Activated CD8-positive, alpha-beta memory T cell treated with anti-CD3 and anti-CD28 coated beads, Interleukin-2, amount 50 U/mL, for 1 hour (primary cell): Measurements from ENCODE around the gene CPLX1.

Experiments used
- DNase-seq: peaks from one replicate; pipeline ENCODE4 v3.0.0-alpha.2; 2020; ENCODE audit errors: extremely low read depth

Gene CPLX1

DNA sequence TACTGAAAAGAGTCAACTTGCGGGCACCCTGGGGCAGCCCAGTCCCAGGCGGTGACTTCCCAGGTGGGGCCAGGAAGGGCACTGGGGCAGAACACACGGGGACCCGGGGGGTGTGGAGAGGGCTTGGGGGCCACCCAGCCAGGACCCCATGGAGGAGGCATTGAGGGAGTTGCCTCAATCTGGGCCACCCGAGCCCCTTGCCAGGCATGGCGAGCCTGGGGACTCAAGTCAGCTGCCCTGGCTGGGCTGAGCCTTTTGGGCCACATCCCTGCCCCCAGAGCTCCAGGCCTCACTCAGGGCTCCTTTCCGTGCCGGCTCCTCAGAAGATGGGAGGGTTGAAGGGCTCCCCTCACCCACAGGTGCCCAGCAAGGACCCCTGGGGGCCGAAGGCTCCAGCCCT is 6.6 kb upstream of the CPLX1 start:
- DNase-seq: no peak

DNA sequence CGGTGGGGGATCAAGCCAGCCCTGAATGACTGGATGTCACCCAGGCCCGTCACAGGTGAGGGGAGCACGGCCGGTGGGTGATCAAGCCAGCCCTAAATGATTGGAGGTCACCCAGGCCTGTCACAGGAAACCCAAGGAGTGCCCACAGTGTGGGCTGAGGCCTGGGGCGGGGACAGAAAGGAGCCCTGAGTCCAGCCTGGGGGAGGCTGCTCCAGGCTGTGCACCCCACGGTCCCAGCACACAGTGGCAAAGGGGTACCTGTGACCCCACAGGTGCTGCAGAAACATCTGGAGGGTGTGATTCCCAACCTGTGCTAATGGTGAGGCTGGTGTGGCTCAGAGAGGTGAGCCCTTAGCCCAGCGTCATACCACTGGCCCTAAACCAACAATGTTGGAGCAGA is 6.2 kb upstream of the CPLX1 start:
- no peak for DNase-seq

DNA sequence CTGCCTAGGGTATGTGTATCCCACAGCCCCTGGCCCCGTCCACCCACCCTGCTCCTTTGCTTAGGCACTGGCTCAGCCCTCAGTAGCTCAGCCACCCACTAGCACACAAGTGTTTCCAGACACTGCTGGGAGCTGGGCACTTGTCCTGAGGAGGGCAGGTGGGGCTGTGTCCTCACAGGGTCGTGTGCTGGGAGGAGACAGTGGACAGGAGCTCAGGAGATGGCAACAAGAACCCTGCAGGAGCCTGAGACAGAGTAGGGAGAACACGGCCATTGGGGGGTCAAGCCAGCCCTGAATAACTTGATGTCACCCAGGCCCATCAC is 5.5 kb upstream of the CPLX1 start:
- no peak for DNase-seq

DNA sequence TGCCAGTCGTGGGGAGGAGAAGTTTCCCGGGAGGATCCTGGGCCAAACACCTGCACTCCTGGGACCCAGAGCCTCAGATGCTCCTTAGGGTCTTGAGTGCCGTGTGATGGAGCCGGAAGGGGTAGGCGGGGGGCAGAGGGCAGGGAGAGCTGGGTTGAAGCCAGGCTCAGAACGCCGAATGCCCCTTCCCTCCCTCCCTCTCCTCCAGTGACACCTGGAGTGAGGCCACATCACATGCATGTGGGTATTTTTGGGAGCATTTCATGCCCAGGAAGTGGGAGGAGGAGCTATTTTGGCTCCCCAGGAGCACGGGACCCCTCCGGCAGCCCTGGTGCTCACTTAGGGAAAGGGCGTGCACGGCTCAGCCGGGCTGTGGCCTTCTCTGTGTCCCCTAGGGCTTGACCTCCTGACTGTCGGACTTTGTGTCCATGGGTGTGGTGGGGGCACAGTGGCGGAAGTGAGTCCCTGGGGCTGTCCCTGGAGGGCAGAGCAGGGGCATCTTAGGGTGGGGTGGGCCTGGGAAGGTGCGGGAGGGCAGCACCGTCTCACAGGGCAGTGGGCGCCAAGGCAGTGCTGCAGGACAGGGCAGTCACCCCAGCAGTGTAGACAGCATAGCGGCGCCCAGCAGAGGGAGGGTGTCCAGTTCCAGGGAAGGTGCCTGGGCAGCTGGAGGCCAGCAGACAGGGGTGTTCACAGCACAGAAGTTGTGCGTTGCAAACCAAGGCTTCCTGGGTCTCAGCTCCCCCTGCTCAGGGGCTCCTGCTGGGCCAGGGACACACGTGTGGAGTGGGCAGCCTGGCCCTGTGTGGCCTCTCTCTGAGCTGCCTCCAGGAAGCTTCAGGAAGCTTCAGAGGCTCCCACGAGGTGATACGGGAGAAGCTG is 4.9 kb upstream of the CPLX1 start:
- DNase-seq: no peak

DNA sequence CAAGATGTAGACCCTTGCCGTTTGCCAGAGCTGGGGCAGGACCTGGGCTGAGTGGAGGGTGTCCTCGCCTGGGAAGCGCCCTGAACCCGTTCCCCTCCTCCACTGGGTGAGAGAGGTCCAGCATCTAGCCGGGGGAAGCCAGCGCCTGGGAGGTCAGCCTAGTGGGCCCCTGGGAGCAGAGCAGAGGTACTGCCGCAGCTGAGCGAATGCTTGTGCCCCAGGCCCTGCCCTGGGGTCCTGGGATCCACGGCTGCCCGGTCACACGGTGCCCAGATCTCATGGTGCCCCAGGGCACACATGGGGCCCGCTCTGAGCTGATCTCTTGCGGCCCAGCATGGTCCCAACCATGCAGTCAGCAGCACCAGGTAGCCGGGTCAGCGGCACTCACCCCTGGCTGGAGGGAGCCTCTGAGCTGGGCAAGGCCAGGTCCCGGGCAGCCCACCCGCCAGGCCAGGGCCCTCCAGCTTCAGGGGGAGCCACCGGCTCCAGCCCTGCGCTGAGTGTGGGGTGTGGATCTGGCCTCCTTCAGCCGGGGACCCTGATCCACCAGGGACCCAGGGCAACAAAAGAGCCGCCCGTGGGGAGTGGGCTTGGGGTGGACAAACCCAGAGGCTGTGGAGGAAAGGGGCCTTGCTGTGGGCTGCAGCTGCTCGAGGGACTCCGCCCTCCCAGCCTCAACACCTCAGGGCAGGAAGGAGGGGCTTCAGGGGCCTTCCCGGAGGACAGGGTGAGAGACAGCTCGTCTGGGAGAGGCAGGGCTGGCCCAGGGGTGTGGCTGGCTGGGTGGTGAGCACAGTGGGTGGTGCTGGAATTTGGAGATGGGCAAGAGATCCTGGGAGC is 4.1 kb upstream of the CPLX1 start:
- no peak for DNase-seq

DNA sequence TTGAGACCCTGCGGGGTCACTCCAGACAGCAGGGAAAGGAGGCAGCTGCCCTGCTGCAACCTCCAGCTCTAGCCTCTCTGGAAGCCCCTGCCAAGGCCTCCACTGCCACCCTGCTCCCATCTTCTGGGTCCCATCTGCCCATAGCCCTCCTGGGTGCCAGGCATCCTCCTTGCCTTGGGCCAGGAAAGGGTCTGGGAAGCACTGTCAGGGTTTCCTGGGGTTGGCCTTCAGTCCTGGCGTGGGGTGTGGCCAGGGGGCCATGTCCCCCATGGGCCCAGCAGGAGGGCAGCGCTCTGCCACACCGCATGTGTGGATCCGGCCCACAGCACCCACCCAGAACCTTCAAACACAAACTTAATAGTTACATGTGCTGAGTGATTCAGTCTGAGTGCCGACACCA is 3.4 kb upstream of the CPLX1 start:
- no peak for DNase-seq

DNA sequence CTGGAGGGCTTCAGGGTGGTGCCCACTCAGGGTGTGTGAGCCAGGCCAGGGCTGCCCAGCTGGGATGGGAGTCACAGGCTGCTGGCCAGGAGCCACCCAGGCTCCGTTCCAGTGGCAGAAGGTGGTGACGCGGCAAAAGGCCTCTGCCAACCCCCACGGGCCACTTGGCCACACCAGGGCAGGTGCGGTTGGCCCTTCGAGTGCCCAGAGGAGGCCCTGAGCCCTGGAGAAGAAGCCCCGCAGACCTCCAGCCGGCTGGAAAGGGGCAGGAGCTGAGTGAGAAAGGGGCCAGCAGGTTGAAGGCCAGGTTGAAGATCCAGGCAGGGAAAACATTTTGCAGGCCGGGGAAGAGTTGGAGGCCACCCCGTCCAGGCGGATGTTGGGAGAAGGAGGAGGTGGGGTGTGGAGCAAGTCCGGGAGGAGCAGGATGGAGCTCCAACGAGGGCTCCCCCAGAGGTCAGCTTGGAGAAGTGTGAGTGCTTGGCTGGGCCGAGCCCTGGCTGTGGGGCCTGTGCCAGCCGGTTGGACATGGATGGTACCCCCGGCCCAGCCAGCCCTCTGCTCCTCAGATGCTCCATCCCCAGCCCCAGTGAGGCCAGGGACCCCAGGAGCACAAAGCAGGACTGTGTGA is 2.8 kb upstream of the CPLX1 start:
- DNase-seq: no peak

DNA sequence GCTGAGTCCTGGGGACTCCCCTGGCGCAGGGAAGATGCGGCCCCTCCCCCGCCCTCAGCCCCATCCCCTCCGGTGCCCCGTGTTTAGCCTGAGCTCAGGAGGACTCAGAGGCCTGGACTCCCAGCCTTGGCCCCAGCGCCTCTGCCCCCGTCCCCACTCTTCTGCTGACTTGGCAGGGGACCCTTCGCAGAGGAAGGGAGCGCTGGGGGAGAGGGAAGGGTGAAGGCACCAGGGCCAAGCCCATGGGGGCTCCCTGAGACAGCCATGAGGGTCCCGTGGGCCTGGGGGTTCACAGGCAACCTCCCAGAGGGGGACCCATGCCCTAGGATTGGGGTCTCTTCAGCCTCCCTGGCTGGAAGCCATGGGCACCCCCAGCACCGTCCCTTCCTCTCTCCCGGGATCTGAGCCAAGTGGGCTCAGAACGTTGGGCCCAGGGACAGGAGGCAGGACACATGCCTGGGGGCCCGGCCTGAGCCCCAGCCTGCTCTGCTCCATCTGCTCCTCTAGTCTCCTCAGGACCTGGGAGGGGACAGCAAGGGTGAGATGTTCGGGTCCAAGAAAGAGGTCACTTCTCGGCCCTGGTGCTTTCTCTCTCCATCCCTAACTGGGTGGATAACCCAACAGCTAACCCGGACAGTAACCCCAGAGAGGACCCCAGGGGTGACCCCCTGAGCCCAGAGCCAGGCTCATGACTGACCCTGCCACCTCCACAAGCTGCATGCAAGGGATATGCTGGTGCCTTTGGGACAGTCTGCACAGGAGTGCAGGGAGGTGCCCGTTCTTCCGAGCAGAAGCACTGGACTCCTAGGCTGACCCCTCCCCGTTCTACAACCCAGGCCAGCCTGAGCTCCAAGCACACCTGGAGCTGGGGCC is 1.5 kb upstream of the CPLX1 start:
- no peak for DNase-seq

DNA sequence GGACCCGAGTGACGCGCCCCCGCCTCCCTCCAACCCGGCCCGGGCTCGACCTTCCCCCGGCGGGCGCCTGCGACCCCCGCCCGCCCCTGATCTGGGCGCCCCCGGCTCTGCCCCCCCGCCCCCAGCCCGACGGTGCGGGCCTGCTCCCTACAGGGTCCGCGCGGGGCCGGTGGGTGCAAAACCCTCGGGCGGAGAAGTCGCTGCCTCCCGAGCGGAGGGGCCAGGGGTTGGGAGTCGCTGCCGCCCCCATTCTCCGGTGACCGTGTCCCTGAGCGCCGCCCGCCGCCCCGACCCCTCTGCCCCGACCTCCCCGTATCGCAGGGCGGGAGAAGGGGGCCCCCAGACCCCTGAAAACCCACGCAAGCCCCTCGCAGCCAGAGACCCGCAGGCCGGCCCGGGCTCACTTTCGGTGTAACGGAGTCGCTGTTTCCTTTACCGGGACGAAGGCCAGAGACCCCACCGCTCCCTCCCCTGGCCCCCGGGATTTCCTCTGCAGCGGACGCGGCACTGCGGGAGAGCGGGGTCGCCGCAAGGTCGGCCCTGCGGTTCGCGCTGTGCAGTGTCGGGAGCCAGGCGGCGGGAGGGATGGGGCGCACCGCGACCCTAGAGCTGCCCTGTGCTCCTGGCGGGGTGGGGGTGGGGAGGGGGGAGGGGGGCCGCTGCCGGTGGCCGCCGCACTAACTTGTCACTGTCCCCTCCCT is 729 bp upstream of the CPLX1 start:
- no peak for DNase-seq

DNA sequence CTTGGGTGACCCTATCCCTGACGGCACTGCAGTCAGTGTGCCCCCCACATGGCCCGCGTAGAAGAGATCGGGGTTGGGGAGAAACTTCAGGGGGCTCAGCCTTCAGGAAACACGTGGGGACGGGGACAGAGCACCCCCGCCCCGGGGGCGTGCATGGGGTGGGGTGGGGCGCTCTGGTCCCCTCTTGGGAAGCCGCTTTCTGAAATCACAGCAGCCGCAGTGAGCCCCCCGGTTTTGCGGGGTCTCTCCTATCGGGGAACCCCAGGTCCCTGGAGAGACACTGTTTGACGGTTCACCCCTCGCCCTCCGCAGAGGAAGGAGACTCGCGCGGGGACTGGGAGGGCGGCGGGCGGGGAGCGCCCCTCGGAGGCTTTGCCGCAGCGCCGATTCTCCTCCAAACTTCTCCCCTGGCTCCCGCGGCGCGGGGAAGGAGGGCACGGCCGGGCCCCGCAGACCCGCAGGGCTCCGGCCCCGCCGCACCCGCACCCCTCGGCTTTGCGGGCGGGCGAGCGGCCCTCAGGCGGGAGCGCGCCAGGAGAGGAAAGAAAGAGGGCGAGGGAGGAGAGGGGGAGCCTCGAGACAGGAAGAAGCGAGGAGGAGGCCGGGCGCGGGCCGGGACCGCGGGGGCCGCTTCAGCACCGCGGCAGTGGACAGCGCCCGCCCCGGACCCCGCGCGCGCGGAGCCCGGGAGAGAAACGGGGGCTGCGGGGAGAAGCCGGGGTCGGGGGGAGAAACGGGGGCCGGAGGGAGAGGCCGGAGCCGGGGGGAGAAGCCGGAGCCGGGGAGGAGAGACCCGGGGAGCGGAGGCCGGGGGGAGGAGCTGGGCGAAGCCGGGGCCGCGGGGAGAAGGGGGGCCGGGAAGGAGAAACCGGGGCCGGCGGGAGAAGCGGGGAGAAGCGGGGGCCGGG is 612 bp downstream of the CPLX1 start:
- no peak for DNase-seq

DNA sequence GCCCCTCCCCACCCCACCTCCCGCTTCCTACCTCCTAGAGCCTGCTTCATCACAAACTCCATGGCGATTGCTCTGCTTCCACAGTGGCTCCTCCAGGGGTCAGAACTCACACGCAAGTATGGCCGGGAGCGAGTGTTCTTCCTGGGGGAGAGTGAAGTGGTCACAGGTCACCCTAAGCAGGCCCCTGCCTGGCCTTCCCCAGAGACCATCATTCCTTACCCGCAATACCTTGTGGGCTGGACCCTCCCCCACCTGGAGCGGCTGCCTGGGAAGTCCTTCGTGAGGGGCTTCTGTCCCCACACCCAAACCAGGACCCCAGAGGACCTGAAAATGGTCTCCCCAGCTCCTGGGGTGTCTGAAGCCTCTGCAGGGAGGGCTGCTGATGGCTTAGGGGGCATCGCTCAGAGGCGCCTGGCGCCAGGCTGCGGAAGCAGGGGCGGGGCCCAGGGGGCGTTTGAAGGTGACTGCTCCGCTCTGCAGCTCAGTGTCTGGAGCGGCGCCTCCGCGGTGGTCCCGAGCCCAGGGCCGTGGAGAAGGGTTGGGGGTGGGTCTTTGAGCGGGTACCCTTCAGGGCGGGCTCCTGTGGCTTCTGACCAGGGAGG is 1.4 kb downstream of the CPLX1 start:
- DNase-seq: no peak

DNA sequence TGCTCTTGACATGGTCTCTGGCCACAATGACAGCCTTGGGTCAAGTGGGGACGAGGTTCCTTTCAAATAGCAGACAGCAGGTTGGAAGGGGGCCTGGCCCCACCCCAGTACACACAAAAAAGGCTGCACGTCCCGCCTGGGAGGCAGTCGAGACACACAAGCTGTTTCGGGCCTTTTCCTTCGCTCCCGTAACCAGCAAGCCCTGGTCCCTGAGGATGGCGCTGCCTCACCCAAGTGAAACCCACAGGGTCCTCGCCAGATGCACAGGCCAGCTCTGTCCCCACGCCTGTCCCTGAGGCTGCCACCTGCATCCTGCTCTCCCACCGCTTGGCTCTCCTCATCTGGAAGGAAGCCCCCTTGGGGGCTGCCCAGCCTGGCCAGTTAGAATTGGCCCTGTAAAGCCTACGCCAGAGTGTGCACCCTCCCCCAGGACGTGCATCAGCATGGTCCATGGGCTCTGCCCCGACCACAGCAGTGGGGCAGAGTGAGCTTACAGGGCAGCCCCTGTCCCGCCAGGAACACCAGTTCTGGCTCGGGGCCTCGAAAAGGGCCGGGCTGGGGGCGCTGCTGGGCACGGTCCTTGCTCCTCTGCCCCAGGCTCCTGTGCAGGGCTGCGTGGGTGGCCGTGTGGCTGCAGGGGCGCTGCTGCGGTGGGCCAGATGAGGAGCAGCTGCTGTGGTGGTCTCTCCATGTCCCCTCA is 2.0 kb downstream of the CPLX1 start:
- no peak for DNase-seq

DNA sequence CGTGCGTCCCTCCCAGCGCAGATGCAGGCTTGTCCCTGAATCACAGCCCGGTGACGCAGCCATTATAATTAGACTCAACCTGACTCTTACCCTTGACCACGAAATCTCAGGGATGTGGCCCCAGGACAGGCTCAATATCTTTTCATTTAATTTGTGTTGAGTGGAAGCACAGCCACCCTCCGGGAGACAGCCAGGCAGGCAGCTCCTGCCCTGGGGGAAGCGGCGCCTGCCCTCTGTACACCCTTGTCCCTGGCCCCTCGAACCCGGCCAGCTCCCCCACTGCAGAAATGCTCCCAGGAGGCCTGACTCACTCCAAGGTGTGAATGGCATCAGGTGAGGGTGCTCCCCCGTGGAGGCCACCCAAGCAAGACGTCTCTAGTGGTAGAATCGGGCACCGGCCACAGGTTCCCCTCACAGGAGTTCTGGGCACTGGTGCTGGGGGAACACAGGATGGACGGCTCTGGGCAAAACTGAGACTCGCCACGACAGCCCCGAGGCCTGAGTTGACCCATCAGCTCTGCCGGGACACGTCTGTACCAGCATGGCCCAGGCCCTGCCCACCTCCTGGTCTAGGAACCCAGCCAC is 2.7 kb downstream of the CPLX1 start:
- no peak for DNase-seq

DNA sequence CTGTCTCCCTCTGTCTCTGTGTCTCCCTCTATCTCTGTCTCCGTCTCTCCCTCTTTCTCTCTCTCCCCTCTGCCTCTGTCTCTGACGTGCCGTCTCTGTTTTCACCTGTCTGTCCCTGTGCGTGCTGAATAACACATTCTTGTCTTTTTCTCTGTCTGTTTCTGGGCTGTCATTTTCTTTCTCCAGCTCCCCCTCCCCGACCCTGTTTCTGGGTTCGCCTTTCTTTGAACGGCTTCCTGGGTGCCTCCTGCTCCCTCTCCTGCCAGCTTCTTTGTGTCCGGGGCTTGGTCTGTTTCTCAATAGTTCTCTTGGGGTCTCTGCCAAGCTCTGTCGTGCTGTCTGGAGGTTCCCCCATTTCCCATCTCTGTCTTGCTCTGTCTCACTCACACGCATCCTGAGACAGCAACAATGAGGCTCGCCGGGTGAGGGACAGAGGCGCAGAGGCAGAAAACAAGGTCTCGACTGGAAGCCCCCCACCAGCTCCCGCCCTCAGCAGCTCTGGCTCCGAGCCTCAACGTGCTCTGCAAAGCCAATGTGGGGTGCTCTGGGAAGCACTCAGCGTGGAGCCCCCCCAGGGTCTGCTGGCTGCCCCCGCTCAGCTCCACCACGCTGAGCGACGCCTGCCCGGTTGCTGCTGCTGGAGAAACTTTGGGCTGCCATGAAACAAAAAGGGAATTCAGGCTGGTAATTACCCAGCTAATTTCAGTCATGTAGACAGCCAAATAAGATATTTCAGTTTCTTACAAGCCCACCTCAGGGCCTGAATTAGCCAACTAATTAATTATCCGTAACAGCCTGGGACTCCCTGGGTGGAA is 3.4 kb downstream of the CPLX1 start:
- no peak for DNase-seq

DNA sequence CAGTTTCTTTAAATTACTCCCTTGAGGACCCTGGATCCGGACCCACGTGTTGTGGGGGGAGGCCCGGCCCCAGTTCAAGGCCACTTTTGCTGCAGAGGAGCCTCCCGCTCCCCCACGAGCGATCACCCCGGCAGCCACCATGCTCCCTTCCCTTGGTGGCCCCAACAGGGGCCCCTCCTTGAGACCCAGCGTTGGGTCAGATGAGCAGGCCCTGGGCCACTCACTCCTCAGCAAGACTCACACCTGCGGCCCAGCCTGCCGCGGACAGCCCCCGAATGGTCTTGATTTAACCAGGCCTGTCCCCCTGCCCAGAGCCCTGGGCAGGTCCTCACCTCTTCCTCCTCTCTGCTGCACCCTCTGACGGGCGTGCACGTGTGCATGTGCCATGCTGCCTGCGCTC is 4.3 kb downstream of the CPLX1 start:
- DNase-seq: no peak

DNA sequence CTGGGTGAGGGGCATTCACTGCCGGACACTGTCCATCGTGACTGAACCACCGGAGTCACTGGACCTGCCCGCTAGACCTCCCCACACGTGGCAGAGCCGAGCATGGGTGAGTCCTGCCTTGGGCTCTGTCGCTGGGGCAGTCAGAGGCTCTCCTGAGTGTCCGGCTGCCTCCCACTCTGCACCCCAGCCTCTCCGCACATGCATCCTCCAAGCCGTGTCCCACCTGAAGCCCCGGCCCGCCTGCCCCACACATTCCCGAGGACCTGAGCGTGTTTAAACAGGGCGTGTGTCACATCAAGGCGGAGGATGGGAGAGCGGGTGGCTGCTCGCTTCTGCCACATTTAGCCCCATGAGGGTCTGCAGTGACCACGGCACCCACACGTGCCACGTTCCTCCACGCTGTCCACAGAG is 4.7 kb downstream of the CPLX1 start:
- no peak for DNase-seq

DNA sequence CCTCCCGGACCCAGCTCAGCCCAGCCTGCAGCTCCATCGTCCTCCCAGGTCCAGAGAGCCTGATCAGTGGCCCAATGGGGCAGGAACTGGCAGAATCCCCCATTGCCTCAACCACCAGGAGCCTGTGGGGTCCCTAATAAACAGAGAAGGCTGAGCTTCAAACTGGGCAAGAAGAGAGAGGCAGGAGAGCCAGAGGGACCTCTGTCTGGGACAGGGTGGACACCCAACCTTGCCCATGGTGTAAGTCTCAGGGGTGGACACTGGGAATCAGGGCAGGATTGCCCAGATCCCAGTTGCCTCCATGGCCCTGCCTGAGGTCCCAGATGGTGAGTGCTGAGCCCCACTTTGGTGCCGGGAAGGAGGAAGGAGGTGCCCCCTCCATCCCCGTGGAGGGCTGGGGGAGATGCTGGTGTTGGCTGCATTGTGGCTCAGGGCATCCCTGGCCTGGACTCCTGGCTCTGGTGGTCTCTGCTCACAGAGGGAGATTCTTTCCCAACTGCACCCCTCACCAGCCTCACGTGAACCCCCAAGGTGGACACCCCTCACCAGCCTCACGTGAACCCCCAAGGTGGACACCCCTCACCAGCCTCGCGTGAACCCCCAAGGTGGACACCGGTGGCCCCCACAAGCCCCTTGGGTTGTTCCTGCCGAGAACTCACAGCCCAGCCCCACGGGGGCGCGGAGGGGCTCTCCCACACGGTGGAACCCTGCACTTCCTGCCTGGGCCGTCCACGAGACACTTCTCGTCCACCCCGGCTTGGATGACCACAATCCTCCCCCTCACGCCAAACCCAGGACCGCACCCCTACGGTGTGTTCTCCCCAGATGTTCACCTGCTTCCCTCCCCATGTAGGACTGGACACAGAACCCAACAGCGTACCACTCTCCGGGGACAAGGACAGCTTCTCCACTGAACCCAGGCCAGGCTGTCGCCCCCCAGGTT is 5.4 kb downstream of the CPLX1 start:
- DNase-seq: no peak
